ENCODE data around the gene PRRC2C.

Gene PRRC2C

GRCh38 chr1:171509191-171509590 is 23.9 kb downstream of the PRRC2C start:
- DNase-seq (ENCODE audit: extremely low read depth, insufficient read length): no peak
- Histone ChIP-seq H3K4me3 (replicated peaks; ENCODE audit: low read depth, low read length) (no peak overlapping the region), H3K36me3 (ENCODE audit: control insufficient read depth, insufficient read depth, low read length) (no peaks in the 10 kb centered on the region; the same call in 1 of the 2 replicates), H3K27me3 (replicated peaks; ENCODE audit: control insufficient read depth, insufficient read depth, low read length) (no peaks in the 10 kb centered on the region)
- TF ChIP-seq, protein P1, sequence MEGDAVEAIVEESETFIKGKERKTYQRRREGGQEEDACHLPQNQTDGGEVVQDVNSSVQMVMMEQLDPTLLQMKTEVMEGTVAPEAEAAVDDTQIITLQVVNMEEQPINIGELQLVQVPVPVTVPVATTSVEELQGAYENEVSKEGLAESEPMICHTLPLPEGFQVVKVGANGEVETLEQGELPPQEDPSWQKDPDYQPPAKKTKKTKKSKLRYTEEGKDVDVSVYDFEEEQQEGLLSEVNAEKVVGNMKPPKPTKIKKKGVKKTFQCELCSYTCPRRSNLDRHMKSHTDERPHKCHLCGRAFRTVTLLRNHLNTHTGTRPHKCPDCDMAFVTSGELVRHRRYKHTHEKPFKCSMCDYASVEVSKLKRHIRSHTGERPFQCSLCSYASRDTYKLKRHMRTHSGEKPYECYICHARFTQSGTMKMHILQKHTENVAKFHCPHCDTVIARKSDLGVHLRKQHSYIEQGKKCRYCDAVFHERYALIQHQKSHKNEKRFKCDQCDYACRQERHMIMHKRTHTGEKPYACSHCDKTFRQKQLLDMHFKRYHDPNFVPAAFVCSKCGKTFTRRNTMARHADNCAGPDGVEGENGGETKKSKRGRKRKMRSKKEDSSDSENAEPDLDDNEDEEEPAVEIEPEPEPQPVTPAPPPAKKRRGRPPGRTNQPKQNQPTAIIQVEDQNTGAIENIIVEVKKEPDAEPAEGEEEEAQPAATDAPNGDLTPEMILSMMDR (IDR thresholded peaks at IDR 0.05; ENCODE audit: insufficient read depth, low read length, poor library complexity, severe bottlenecking): no peak

DNA sequence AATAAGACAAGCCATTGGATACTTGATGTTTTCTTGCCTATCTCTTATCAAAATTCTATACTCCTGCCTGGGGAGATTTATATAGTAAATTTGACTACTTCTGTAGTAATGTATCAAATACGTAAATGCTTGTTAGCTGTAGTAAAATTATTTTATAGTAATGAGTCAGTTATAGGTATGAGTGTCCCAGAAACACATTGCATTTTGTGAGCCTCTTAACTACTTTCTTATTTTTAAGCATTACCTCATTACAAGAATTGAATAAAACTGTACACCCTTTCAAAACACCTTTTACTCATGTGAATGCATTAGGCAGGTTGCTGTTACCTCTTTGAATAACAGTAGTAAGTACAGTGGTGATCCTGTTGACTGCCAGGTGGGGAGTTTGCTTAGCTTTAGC is 28.4 kb downstream of the PRRC2C start:
- H3K27me3 ChIP-seq (replicated peaks; ENCODE audit: control insufficient read depth, insufficient read depth, low read length): no peaks in the 10 kb centered on the region
- peaks cover 14% of the 10 kb centered on the region for H3K36me3 ChIP-seq (ENCODE audit: control insufficient read depth, insufficient read depth, low read length)
- DNase-seq (ENCODE audit: extremely low read depth, insufficient read length): no peak
- TF ChIP-seq, protein P1 (IDR thresholded peaks at IDR 0.05; ENCODE audit: insufficient read depth, low read length, poor library complexity, severe bottlenecking): no peak
- no peak overlapping the region for H3K4me3 ChIP-seq (replicated peaks; ENCODE audit: low read depth, low read length)

GRCh38 chr1:171515299-171515698 is 30.0 kb downstream of the PRRC2C start:
- peaks cover 14% of the 10 kb centered on the region for H3K36me3 ChIP-seq (ENCODE audit: control insufficient read depth, insufficient read depth, low read length)
- H3K27me3 ChIP-seq (replicated peaks; ENCODE audit: control insufficient read depth, insufficient read depth, low read length): no peaks in the 10 kb centered on the region
- no peak overlapping the region for H3K4me3 ChIP-seq (replicated peaks; ENCODE audit: low read depth, low read length)
- TF ChIP-seq, protein P1 (IDR thresholded peaks at IDR 0.05; ENCODE audit: insufficient read depth, low read length, poor library complexity, severe bottlenecking): no peak
- DNase-seq (ENCODE audit: extremely low read depth, insufficient read length): no peak

DNA sequence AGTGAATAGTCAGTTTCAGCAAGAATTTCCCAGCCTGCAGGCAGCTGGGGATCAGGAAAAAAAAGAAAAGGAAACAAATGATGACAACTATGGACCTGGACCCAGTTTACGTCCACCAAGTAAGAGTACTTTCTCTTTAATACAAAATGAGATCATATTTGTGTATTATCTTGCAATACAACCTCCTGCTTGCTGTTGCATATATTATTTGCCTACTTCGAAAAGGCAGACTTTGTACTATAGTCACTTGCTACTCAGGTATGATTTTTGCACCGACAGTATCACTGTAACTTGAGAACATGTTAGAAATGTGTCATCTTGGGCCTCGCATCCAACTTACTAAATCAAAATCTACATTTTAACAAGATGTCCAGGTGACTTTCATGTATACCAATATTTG is 30.4 kb downstream of the PRRC2C start:
- DNase-seq (ENCODE audit: extremely low read depth, insufficient read length): no peak
- H3K4me3 ChIP-seq (replicated peaks; ENCODE audit: low read depth, low read length): no peak overlapping the region
- H3K27me3 ChIP-seq (replicated peaks; ENCODE audit: control insufficient read depth, insufficient read depth, low read length): no peaks in the 10 kb centered on the region
- H3K36me3 ChIP-seq (ENCODE audit: control insufficient read depth, insufficient read depth, low read length): peaks cover 14% of the 10 kb centered on the region
- TF ChIP-seq, protein P1 (IDR thresholded peaks at IDR 0.05; ENCODE audit: insufficient read depth, low read length, poor library complexity, severe bottlenecking): no peak

DNA sequence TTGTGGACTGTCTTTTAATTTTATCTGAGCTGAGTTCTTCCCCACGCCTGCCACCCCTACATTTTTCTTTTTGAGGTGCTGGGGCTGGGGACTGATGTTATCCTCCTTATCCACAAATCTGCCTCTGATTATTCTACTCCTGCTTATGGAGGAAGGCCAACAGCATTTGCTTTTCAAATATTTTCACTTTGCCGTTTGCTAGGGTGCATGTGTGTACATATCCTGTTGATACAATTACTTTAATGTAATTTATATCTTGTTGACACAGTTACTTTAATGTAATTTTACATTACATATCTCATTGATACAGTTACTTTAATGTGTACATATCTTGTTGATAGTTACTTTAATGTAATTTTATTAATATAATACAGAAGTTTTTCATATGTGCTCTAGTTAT is 36.2 kb downstream of the PRRC2C start:
- no peak overlapping the region for H3K4me3 ChIP-seq (replicated peaks; ENCODE audit: low read depth, low read length)
- DNase-seq (ENCODE audit: extremely low read depth, insufficient read length): no peak
- no peaks in the 10 kb centered on the region for H3K27me3 ChIP-seq (replicated peaks; ENCODE audit: control insufficient read depth, insufficient read depth, low read length)
- TF ChIP-seq, protein P1 (IDR thresholded peaks at IDR 0.05; ENCODE audit: insufficient read depth, low read length, poor library complexity, severe bottlenecking): no peak
- peaks cover 12% of the 10 kb centered on the region for H3K36me3 ChIP-seq (ENCODE audit: control insufficient read depth, insufficient read depth, low read length)

GRCh38 chr1:171530676-171531075 is 45.3 kb downstream of the PRRC2C start:
- H3K4me3 ChIP-seq (replicated peaks; ENCODE audit: low read depth, low read length): no peak overlapping the region
- TF ChIP-seq, protein P1 (IDR thresholded peaks at IDR 0.05; ENCODE audit: insufficient read depth, low read length, poor library complexity, severe bottlenecking): no peak
- peaks cover 10% of the 10 kb centered on the region for H3K36me3 ChIP-seq (ENCODE audit: control insufficient read depth, insufficient read depth, low read length)

More at GRCh38 chr1:171530676-171531075, 45.3 kb downstream of the PRRC2C start:
- no peaks in the 10 kb centered on the region for H3K27me3 ChIP-seq (replicated peaks; ENCODE audit: control insufficient read depth, insufficient read depth, low read length)
- no peak for DNase-seq (ENCODE audit: extremely low read depth, insufficient read length)

Data from GM06990 (cell line).